HFF-Myc (cell line): ENCODE results near the gene MAP3K12.
"Not testable (repeated sequence)": the region's sequence is repeated elsewhere in the genome, so short reads cannot be mapped to it uniquely, and the experiment has no call there.

Experiments used
- DNase-seq: peaks from one replicate; pipeline ENCODE4 v3.0.0-alpha.2; 2011; ENCODE audit warnings: low read depth; ENCODE audit errors: extremely low read depth
- H3K4me3 ChIP-seq: replicated peaks from 2 replicates; pipeline ENCODE4 v1.5.1; 2011; ENCODE audit warnings: low read depth, mild to moderate bottlenecking, control low read depth, low read length
- CTCF ChIP-seq: IDR thresholded peaks from 2 replicates; pipeline ENCODE4 v1.5.1; 2012; ENCODE audit warnings: mild to moderate bottlenecking, low read depth, low read length, control low read depth; ENCODE audit errors: missing control alignments

Gene MAP3K12

GRCh38 chr12:53454707-53455106 is 44.6 kb downstream of the MAP3K12 start:
- no peak for TF ChIP-seq CTCF
- H3K4me3 ChIP-seq = peak overlapping the region; percentile 69
- no peak for DNase-seq

GRCh38 chr12:53453953-53454640 is 45.2 kb downstream of the MAP3K12 start:
- peak overlapping the region; percentile 69 for H3K4me3 ChIP-seq
- no peak for DNase-seq
- TF ChIP-seq CTCF = no peak

GRCh38 chr12:53452159-53453077 is 46.8 kb downstream of the MAP3K12 start:
- peak; percentile 10 for TF ChIP-seq CTCF
- peak overlapping the region; percentile 69 for H3K4me3 ChIP-seq
- DNase-seq = no peak

DNA sequence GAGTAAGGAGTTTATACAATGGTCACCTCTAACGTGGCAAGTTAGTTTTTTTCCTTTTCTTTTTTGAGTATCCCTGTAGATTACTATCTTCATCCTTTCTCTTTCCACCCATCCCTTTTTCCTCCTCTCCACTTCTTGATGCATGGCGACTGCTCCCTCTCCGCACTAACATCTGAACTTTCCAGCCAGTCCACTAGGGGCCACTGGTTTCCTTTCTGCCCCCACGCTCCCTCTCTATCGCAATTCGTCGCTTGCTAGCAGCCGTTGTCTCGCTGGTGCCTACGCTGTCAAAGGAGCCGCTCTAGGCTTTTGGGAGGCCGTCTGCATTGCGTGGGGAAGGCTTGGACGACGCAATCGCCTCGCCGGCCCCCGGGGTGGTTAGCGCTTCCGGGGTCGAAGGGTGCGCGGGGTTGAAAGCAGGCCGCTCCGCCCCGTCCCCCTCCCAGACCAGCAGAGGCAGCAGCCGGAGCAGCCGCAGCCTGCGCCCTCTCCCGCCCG is 47.5 kb downstream of the MAP3K12 start, which contains the start of gene PCBP2:
Gene PCBP2, plus strand, starts transcription at position 442 of the 498 bp plus-strand sequence. CDS start 2,699 bp downstream, outside the sequence.
- TF ChIP-seq CTCF = peak; percentile 83
- peak within 1 kb of the TSS; percentile 69 for H3K4me3 ChIP-seq
- peak; percentile 98 for DNase-seq

- no peak overlapping the region for H3K4me3 ChIP-seq
- no peak for TF ChIP-seq CTCF
- DNase-seq = no peak
Measured at GRCh38 chr12:53450936-53451335, 48.3 kb downstream of the MAP3K12 start.

GRCh38 chr12:53444593-53445325 is 54.5 kb downstream of the MAP3K12 start:
- not testable (repeated sequence) for DNase-seq, H3K4me3 ChIP-seq

DNA sequence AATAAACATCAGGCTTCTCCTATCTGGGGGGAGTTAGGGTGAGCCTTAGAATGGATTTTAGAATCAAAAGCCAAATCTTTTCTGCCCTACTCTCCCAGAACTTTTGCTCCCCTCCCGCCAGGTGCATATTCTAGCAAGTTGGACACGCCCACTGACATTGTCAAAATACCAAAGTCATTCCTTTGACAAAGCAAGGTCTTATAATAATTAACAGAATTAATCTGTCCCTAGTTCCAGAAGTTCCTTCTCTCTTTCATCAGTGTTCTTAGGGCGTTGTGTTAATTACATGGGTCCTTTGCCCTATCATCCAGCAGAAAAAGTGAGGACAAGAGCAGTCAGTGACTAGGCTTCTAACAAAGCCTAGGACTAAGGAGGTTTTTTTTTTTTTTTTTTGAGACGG is 55.3 kb downstream of the MAP3K12 start:
- no peak overlapping the region for H3K4me3 ChIP-seq
- TF ChIP-seq CTCF = no peak
- DNase-seq = no peak
